GM21619 (cell line): Measurements from ENCODE around the gene THEM5.

Experiments
- ATAC-seq: cut with Tn5 transposase; IDR thresholded peaks from one replicate; pipeline ENCODE4 v1.9.1; 2021; ENCODE audit not compliant: unreplicated experiment

Gene THEM5

DNA sequence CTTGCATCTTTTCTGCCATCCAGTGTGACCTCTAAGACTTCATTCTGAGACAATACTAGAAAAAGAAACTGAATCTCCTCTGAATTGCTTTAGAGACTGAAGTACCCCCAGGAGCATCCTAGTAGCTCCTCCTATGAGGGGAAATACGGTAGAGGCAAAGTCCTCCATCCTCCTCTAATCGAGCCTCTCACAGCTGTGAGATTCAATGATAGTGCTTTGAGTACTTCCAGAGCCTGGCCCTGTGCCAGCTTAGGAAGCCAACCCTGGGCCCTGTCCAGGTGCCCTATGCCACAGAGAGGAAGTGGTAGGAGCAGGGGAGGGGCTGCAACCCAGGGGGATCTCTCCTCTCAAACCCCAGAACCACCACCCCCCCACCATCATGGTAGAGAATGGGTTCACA is 32.6 kb downstream of the THEM5 start:
- no peak for ATAC-seq

DNA sequence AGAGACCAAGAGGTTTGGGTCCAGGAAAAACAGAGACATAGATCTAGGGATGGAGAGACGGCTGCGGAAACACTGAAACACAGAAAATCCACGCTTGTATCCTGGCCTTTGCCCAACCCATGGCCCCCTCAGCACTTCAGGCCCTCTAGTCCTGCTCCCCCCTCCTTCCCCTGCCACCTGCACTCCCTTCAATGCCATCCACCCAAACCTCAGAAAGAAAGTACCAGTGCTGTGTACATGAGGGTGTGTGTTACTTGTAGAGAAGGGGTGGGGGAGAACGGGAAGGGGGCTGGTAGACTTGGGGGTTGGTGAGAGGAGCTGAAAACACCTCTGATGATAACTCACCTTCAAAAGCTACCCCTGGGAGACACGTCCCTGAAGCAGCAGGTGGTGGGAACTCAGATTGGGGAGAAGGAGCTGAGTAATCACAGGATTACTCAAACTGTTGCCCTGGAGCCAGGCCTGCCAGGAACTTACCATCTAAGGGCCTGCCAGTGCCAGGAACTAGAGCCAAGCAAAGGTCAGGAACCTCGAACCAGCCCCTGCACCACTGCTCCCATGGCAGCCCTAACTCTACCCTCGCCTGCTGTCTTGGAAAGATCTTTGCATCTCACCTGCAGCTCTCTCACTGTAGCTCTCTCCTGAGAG is 33.4 kb downstream of the THEM5 start:
- no peak for ATAC-seq

GRCh38 chr1:151819227-151819835 is 34.2 kb downstream of the THEM5 start:
- ATAC-seq = no peak

GRCh38 chr1:151817353-151817730 is 36.2 kb downstream of the THEM5 start:
- ATAC-seq = no peak

DNA sequence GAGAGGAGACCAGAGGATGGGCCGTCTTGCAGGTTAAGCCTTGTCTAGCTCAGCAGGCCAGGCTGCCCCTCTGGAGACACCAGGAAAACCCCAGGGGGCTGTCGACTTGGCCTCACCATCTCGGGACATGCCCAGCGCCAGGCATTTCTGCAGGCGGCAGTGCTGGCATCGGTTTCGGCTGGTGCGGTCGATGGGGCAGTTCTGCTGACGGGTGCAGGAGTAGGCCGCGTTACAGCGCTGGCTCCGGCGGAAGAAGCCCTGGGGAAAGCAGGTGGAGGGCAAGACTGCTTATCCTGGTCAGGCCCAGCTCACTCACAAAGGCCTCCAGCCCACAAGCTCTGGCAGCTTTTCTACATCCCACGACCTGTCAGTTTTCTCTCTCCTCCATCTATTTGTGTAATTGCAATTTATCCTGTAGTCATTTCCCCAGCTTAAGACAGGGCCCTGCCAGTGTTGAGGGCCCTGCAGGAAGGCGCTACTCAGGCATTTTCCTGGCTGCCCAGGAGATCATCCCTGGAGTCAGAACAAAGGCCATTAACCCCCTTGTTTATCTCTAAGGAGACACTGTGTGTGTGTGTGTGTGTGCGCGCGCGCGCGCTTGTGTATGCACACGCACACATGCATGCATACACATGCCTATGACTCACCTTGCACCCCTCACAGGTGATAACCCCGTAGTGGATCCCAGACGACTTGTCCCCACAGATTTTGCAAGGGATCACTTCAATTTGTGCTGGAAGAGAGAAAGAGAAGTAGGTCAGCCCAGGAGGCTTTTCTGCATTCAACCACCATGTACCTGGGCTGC is 36.8 kb downstream of the THEM5 start:
- ATAC-seq = no peak

- ATAC-seq = no peak
Measured at GRCh38 chr1:151815716-151816327, 37.7 kb downstream of the THEM5 start.

DNA sequence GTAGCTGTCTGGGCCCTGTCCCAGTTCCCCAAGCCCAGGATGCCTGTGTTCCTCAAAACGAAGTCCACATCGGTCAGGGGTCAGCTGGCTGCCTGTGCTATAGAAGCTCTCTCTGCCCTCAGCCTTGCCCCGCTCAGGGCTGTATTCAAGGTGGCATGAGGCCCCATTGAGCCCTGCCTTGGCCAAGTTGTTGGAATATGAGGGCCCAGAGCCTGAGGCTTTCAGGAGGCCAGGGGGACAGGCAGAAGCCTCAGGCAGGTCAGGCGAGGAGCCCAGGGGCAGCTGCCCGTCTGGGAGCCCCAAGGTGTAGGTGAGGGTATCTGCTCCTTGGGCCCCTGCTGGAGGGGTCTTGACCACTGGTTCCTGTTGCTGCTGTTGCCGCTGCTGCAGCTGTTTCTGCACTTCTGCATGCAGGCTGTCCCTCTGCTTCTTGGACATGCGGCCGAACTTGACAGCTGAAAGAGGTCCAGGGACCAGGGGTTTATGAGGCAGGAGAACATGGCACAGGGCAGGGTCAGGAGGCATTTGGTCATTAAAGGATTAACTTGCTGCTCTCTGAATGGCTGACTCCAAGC is 38.5 kb downstream of the THEM5 start:
- no peak for ATAC-seq

DNA sequence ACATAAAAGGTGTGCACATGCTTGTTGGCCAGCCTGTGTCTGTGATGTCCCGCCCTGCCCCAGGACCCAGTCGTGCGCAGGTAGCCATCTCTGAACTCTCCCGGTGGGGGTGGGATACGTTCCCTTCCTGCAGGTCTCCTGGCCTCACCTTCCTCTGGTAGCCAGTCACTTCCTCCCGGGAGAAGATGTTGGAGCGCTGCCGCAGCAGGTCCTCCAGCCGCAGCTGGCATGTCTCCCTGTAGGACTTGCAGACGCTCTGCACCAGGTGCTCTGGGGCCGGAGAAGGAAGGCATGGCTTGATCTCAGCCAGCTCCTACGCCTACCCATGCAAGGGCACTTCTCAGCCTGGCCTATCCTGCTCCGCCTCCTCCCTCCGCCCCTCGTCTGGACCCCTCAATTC is 39.1 kb downstream of the THEM5 start:
- ATAC-seq = no peak

- ATAC-seq = no peak
Measured at GRCh38 chr1:151813271-151813977, 40.1 kb downstream of the THEM5 start.

DNA sequence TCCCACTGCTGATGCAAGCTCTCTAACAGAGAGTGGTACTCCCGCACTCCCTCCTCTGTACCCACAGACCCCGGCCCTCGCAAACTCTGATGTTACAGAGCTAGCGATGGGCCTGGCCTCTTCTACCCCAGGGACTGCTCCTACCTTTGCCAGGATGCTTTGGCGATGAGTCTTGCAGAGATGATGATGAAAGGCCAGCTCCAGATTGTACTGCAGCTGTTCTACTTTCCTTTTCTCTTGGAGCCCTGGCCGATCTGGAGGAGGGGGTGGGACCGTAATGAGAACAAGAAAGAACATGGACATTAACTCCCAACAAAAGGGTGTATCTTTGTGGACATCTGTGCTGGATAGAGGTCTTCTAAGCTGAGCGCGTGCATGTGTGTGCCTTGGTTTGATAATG is 42.3 kb downstream of the THEM5 start:
- ATAC-seq = no peak

DNA sequence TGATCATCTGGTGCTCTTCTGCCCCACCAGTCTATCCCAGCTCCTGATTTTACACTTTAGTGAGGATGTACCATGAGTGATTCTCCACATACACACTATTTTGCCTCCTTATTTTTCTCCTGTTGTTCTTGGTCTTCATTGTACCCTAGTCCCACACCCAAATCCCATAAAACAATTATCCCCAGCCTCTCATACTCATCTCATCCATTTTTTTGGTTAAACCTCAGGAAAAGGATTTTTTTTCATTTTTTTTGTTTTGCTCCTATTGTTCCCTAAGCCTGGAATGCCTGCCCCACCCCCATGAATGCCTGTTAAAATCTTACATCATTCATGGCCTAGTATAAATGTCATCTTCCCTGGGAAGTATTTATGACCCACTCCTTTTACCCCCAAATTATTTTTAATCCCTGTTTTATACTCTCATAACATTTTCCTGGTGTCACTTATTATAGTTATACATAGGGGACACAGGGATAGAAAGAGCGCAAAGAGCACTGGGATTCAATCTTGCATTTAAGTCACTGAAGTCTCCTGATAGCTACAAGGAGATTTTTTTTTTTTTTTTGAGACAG is 43.4 kb downstream of the THEM5 start:
- no peak for ATAC-seq

DNA sequence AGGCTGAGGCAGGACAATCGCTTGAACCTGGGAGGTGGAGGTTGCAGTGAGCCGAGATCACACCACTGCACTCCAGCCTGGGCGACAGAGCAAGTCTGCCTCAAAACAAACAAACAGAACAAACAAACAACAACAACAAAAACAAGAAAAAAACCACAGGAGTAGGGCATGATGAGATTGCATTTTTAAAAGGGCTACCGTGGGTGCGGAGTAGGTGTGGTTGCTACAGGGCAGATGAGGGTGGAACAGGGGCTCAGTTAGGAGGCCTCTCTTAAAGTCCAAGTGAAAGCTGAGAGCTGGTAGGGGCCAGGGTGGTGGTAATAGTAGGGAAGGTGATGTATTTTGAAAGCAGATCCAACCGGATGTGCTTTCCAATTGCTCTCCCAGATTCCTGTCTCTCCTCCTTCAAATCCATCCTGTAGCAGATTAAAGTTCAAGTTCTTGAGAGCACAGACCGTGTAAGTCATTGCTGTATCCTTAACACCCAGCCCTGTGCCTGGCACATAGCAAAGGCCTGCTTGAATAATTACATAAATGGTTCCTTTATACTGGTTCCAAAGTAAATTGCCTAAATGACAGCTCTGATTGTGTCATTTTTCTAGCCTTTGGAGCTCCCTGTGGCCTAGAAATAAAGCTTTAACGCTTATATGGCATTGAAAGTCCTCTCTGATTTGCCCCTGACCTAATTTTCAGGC is 44.1 kb downstream of the THEM5 start:
- no peak for ATAC-seq

GRCh38 chr1:151807766-151808165 is 45.7 kb downstream of the THEM5 start:
- ATAC-seq = no peak

DNA sequence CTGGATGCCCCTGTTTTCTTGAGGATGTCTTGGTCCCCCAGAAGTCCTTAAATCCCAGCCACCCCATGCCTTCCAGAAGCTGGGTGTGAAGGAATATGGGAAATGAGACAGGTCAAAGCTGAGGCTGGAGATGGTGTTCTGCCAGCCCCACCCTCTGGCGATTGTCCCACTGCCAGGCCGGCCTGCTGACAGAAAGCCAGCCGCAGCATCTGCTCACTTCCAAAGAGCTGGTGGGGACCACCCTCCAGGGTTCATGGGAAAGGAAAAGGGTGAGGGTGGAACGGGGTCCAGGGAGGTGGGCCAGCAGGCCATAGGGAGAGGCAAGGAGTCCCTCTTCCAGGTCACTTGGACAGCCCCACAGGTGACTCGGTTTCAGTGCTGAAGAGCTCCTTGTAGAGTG is 46.4 kb downstream of the THEM5 start:
- no peak for ATAC-seq

DNA sequence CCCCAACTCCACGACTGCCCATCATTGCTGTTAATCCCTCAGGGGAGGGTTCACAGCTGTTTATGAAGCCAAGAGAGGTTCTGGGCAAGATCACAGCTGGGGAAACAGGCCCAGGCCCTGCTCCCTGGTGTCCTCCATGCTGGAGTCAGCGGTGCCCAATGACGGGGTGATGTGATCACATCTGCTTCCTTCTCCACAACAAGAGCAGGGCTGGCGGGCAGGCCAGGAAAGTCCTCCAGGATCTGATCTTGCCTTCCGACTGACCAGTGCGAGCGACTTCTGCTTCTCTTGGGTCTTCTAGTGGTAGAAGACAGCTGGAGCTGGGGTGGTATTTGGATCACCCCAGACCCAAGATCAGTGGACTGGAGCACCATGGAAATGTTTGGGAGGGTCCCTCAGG is 47.3 kb downstream of the THEM5 start:
- ATAC-seq = no peak

DNA sequence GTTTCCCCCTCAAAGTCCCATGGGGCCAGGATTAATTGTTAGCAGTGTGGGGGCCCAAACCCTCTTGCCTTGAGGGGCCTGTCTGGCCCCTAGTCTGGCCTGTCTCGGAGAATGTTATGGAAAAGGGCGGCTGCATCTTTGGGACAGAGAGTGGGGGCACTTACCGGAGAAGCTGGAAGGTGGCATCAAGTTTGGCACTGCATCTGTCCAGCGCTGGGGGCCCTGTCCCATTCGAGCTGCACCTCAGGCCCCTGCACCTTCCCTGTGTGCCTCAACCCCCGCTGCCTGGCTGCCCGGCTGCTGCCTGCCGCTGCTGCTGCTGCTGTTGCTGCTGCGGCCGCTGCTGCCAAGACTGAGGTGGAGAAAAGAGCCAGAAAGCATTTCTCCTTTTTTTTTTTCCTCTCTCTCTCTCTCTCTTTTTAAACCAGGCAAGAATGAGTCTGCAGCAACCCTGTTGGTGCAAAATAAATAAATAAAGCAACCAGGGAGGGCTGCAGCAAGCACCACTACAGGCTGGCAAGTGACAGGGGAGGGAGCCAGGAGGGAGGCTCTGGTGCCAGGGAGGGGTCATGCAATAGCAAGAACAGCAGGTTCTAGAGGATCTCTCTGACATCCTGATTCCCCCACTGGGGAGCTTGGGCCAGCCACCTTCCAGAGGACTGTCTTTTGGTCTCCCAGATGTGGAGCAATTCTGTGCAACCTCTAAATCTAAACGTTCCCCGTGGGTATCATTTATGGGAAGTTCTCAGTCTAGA is 48.3 kb downstream of the THEM5 start, which contains the start of gene LINGO4:
Gene LINGO4 (minus strand): TSS at position 354 of the 755 bp plus-strand sequence. CDS start 2,715 bp downstream, outside the sequence.
- no peak for ATAC-seq

- ATAC-seq = no peak
Measured at GRCh38 chr1:151803915-151804314, 49.6 kb downstream of the THEM5 start.

GRCh38 chr1:151803164-151803563 is 50.3 kb downstream of the THEM5 start:
- no peak for ATAC-seq

- no peak for ATAC-seq
Measured at GRCh38 chr1:151802372-151802771, 51.1 kb downstream of the THEM5 start.
